GM12875 (cell line): ENCODE measurements around the gene RIPPLY3.

ENCODE experiments used
- H3K4me3 ChIP-seq: one replicate; pipeline ENCODE4 v1.5.1; 2011; ENCODE audit warnings: low read depth, low read length, control low read depth
- TF ChIP-seq, protein P1 (sequence below): IDR thresholded peaks from 2 replicates; pipeline ENCODE4 v1.5.1; 2011; ENCODE audit warnings: low read depth, mild to moderate bottlenecking, control low read depth, inconsistent platforms, low read length, moderate library complexity, borderline replicate concordance; ENCODE audit not compliant: insufficient read depth

RIPPLY3 gene

DNA sequence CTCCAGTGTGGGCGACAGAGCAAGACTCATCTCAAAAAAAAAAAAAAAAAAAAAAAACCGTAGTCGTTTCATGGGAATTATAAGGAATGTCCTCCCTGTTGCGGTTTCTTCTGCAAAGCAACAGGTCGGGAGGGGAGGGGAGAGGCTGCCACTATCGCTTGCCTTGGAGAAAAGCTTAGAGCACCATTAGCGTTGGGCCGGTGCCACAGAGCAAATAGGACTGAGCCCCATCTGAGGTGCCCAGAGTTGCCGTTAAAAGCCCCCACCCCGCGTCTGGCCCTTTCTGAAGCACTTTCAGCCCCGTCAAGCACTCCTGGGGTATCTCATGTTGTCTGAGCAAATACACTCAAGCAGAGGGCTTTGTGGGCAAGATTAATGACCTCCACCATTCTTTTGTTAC, 2.2 kb downstream of the RIPPLY3 start:
- H3K4me3 ChIP-seq = no peak overlapping the region
- TF ChIP-seq, protein P1, sequence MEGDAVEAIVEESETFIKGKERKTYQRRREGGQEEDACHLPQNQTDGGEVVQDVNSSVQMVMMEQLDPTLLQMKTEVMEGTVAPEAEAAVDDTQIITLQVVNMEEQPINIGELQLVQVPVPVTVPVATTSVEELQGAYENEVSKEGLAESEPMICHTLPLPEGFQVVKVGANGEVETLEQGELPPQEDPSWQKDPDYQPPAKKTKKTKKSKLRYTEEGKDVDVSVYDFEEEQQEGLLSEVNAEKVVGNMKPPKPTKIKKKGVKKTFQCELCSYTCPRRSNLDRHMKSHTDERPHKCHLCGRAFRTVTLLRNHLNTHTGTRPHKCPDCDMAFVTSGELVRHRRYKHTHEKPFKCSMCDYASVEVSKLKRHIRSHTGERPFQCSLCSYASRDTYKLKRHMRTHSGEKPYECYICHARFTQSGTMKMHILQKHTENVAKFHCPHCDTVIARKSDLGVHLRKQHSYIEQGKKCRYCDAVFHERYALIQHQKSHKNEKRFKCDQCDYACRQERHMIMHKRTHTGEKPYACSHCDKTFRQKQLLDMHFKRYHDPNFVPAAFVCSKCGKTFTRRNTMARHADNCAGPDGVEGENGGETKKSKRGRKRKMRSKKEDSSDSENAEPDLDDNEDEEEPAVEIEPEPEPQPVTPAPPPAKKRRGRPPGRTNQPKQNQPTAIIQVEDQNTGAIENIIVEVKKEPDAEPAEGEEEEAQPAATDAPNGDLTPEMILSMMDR = no peak

DNA sequence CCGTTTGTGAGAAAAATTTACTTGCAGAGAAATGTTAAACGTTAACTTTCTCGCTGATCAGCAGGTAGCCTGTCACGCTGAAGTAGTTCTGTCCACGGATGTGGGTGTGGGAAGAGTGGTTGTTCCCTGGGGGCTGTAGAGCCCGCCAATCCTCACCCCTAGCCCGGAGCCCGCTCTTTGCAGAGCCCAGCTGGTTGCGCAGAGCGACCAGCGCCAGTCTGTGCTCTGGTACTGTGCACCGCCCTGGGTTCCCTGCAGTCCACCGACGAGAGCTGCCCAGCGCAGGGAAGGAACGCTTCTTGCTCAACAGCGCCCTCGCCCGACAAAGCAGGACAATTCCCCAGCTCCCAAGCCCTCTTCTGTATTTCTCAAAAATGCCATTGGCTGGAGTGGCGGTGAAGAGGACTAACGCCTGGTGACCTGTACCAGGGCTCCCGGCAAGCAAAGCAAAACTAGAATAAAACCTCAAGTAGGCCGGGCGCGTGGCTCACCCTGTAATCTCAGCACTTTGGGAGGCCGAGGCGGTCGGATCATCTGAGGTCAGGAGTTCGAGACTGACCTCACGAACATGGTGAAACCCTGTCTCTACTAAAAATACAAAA, 3.3 kb downstream of the RIPPLY3 start:
- TF ChIP-seq, protein P1 = peak; percentile 89
- peak overlapping the region; percentile 32 for H3K4me3 ChIP-seq

DNA sequence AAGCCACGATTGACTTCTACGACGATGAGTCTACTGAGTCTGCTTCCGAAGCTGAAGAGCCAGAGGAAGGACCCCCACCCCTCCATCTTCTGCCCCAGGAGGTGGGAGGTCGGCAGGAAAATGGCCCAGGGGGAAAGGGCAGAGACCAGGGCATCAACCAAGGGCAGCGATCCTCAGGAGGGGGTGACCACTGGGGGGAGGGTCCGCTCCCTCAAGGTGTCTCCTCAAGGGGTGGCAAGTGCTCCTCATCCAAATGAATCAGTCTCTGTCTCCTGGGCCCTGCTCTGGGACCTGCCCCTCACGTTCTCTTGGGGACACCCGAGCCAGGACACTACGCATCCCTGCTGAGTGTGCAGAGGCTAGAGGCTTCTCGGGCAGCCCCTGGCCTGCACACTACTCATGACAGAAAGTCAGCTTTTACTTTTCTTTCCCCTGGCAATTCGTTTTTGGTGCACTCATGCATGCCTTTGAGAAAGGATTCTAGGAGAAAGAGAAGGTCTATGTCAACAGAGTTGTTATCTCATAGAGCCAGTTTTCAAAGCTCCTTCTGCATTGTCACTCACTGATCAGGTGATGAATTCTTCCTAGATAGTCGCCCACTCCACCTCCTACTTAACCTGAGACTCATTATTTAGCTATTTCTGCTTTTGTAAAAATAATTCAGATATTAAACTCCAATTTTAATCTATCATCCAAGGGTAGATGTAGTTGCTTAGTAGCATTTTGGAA, 11.6 kb downstream of the RIPPLY3 start:
- TF ChIP-seq, protein P1 = no peak

DNA sequence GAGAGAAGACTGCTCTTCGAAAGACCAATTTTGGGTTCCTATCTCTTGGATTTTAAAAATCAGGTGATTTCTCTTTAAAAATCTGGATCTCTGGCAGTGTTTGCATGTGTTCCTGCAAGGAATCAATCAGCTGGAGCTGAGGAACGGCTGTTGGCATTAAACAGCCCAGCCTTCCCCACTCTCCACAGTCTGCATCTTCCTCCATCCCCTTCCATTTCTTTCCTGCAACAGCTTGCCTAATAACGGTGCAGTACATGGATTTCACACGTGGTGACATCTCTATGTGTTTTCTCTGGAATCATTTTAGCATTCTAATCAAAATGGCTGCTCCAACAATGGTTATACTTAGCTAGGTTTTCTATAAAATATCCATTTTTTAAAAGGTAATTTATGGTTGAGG, 20.0 kb downstream of the RIPPLY3 start:
- H3K4me3 ChIP-seq = no peak overlapping the region
- TF ChIP-seq, protein P1 = no peak

More for the DNA sequence above, 11.6 kb downstream of the RIPPLY3 start:
- H3K4me3 ChIP-seq = no peak overlapping the region

DNA sequence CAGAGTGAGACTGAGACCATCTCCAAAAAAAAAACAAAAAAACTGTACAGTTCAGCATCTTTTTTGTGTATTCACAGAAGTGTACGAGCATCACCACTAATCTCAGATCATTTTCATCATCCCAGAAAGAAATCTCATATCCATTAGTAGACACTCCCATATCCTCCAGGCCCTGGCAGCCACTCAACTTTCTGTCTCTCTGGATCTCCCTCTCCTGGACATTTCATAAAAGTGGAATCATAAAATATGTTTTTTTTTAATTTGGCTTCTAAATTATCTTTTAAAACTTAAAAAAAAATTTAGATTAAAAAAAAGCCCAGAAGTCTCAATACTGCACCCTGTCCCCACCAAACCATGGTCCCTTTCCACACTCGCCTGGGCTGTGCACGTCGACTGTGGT, 22.1 kb downstream of the RIPPLY3 start:
- no peak overlapping the region for H3K4me3 ChIP-seq
- TF ChIP-seq, protein P1 = no peak

DNA sequence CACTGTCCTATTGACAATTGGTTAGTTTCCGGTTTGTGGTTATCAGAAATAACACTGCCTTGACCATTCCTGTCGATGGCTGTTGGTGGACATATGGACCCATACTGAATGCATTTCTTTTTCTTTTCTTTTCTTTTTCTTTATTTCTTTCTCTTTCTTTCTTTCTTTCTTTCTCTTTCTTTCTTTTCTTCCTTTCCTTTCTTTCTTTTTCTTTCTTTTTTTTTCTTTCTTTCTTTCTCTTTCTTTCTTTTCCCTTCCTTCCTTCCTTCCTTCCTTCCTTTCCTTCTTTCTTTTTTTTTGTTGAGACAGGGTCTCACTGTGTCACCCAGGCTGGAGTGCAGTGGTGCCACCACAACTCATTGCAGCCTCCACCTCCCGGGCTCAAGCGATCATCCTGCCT, 24.4 kb downstream of the RIPPLY3 start:
- H3K4me3 ChIP-seq = no peak overlapping the region
- TF ChIP-seq, protein P1 = no peak

DNA sequence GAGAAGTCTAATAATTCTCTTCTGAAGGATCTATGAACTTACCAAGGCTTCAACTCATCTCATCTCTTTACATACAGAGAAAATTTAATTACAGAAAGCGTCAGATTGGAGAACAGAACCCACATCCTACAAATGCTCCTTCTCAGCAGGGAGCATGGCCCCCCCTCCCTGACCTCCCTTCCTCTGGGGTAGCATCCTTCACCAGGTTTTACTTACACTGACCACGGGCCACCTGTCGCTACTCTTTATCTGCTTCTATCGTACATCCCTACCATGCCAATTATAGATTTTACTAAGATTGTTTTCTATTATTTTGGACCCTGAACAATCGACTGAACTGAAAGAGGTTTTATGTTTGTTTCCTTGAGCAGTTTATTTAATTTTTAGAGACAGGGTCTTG, 25.8 kb downstream of the RIPPLY3 start:
- no peak overlapping the region for H3K4me3 ChIP-seq
- TF ChIP-seq, protein P1 = no peak
